ENCODE results near the gene ARSB. TPM values are rescaled to one million over a fixed set of nuclear protein-coding genes. Genes with fewer than 3 reads are reported as not detected.

Gene ARSB
- total RNA-seq, 1 donor = 38.4 TPM

GRCh38 chr5:78903861-78904260, 81.2 kb downstream of the ARSB start:
- TF ChIP-seq CTCF (IDR thresholded peaks at IDR 0.05; ENCODE audit: extremely low read depth, low read depth, low read length) = no peak
- no peak overlapping the region for H3K4me3 ChIP-seq (ENCODE audit: insufficient read depth, low read length)
- H3K9me3 ChIP-seq (ENCODE audit: low read depth, low read length) = no peaks in the 10 kb centered on the region
- no peaks in the 10 kb centered on the region for H3K27me3 ChIP-seq (ENCODE audit: insufficient read depth, low read length)
- H2AFZ ChIP-seq (ENCODE audit: low read length) = no peak overlapping the region
- no peaks in the 10 kb centered on the region for H4K20me1 ChIP-seq (ENCODE audit: insufficient read depth, low read length)
- DNase-seq (ENCODE audit: insufficient read length, low spot score, missing footprints) = peak; percentile 80
- no peak overlapping the region for H3K4me2 ChIP-seq (ENCODE audit: insufficient read depth, low read length)
- H3K27ac ChIP-seq (ENCODE audit: low read depth, low read length) = no peak overlapping the region
- H3K4me1 ChIP-seq (ENCODE audit: insufficient read depth, low read length) = peaks cover 44% of the 10 kb centered on the region
- no peaks in the 10 kb centered on the region for H3K36me3 ChIP-seq (ENCODE audit: insufficient read depth, low read length)
- no peaks in the 10 kb centered on the region for H3K79me2 ChIP-seq (ENCODE audit: insufficient read depth, low read length)

- Histone ChIP-seq H3K27me3 (ENCODE audit: insufficient read depth, low read length) (no peaks in the 10 kb centered on the region), H3K4me1 (ENCODE audit: insufficient read depth, low read length) (peaks cover 39% of the 10 kb centered on the region), H3K36me3 (ENCODE audit: insufficient read depth, low read length) (no peaks in the 10 kb centered on the region), H3K9me3 (ENCODE audit: low read depth, low read length) (no peaks in the 10 kb centered on the region), H4K20me1 (ENCODE audit: insufficient read depth, low read length) (no peaks in the 10 kb centered on the region), H3K4me3 (ENCODE audit: insufficient read depth, low read length) (no peak overlapping the region), H3K79me2 (ENCODE audit: insufficient read depth, low read length) (no peaks in the 10 kb centered on the region), H3K4me2 (ENCODE audit: insufficient read depth, low read length) (no peak overlapping the region), H3K27ac (ENCODE audit: low read depth, low read length) (no peak overlapping the region), H2AFZ (ENCODE audit: low read length) (peak overlapping the region; percentile 15)
- TF ChIP-seq CTCF (IDR thresholded peaks at IDR 0.05; ENCODE audit: extremely low read depth, low read depth, low read length) = no peak
- DNase-seq (ENCODE audit: insufficient read length, low spot score, missing footprints) = no peak
Measured at GRCh38 chr5:78903353-78903752, 81.8 kb downstream of the ARSB start.

GRCh38 chr5:78899922-78900362, 85.2 kb downstream of the ARSB start:
- H3K4me2 ChIP-seq (ENCODE audit: insufficient read depth, low read length) = no peak overlapping the region
- peak; percentile 89 for TF ChIP-seq CTCF (IDR thresholded peaks at IDR 0.05; ENCODE audit: extremely low read depth, low read depth, low read length)
- no peaks in the 10 kb centered on the region for H3K79me2 ChIP-seq (ENCODE audit: insufficient read depth, low read length)
- H3K27ac ChIP-seq (ENCODE audit: low read depth, low read length) = no peak overlapping the region
- H3K4me3 ChIP-seq (ENCODE audit: insufficient read depth, low read length) = no peak overlapping the region
- DNase-seq (ENCODE audit: insufficient read length, low spot score, missing footprints) = no peak
- no peak overlapping the region for H2AFZ ChIP-seq (ENCODE audit: low read length)
- no peaks in the 10 kb centered on the region for H4K20me1 ChIP-seq (ENCODE audit: insufficient read depth, low read length)
- H3K27me3 ChIP-seq (ENCODE audit: insufficient read depth, low read length) = no peaks in the 10 kb centered on the region
- H3K36me3 ChIP-seq (ENCODE audit: insufficient read depth, low read length) = no peaks in the 10 kb centered on the region
- no peaks in the 10 kb centered on the region for H3K9me3 ChIP-seq (ENCODE audit: low read depth, low read length)
- peaks cover 19% of the 10 kb centered on the region for H3K4me1 ChIP-seq (ENCODE audit: insufficient read depth, low read length)

GRCh38 chr5:78896132-78896531, 89.0 kb downstream of the ARSB start:
- no peak for DNase-seq (ENCODE audit: insufficient read length, low spot score, missing footprints)
- H3K27ac ChIP-seq (ENCODE audit: low read depth, low read length) = no peak overlapping the region
- H3K4me2 ChIP-seq (ENCODE audit: insufficient read depth, low read length) = no peak overlapping the region

More at GRCh38 chr5:78896132-78896531, 89.0 kb downstream of the ARSB start:
- H2AFZ ChIP-seq (ENCODE audit: low read length) = no peak overlapping the region
- no peaks in the 10 kb centered on the region for H3K36me3 ChIP-seq (ENCODE audit: insufficient read depth, low read length)
- no peak overlapping the region for H3K4me3 ChIP-seq (ENCODE audit: insufficient read depth, low read length)
- H3K79me2 ChIP-seq (ENCODE audit: insufficient read depth, low read length) = no peaks in the 10 kb centered on the region
- no peaks in the 10 kb centered on the region for H4K20me1 ChIP-seq (ENCODE audit: insufficient read depth, low read length)
- H3K27me3 ChIP-seq (ENCODE audit: insufficient read depth, low read length) = no peaks in the 10 kb centered on the region
- peaks cover 11% of the 10 kb centered on the region for H3K4me1 ChIP-seq (ENCODE audit: insufficient read depth, low read length)
- TF ChIP-seq CTCF (IDR thresholded peaks at IDR 0.05; ENCODE audit: extremely low read depth, low read depth, low read length) = no peak
- H3K9me3 ChIP-seq (ENCODE audit: low read depth, low read length) = no peaks in the 10 kb centered on the region
